ENCODE results near the gene ITPR1. TPM values are rescaled to one million over a fixed set of nuclear protein-coding genes. Genes with fewer than 3 reads are reported as not detected.

The ITPR1 gene
- total and polyA plus RNA-seq, 2 of the 4 experiments (the other 2 are of a cell fraction), result 1.8 to 5.7 TPM

DNA sequence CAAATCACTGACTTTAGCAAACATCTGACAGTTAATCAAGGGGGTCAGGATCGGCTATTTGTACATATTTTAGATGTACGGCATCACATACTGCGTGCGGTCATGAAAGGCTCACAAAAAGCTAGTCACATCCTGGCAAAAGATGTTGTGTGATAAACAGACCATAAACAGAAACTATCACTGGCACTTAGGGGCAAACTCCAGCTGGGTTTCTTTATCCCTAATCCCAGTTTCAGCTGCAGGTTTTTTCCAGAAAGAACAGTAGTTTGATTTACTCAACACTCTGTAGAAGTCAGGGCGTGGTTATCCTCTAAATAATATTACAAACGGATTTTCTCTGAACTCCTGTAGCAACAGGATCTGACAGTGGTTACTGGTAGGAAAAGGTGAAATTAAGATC is 373.7 kb downstream of the ITPR1 start:
- in situ Hi-C loops (cut with MboI; ENCODE audit: low sequenced_read_pairs), result no loop called here
- dilution Hi-C loops (cut with HindIII; ENCODE audit: low sequenced_read_pairs, unreplicated experiment), result no loop called here
- H3K9ac ChIP-seq (ENCODE audit: low read depth, low read length), result no peak overlapping the region
- no peak overlapping the region for H4K91ac ChIP-seq (ENCODE audit: insufficient read depth, low read depth, low read length)
- H3K9me3 ChIP-seq (ENCODE audit: control insufficient read depth, insufficient read depth, low read length), result peaks cover under 1% of the 10 kb centered on the region
- H3K14ac ChIP-seq (replicated peaks; ENCODE audit: low read depth, low read length), result no peak overlapping the region
- no peaks in the 10 kb centered on the region for H4K20me1 ChIP-seq (ENCODE audit: insufficient read depth, low read length)
- no peak overlapping the region for H4K8ac ChIP-seq (ENCODE audit: low read depth in 2 of 2, low read length in 2 of 2)
- peaks cover 6% of the 10 kb centered on the region for H3K4me1 ChIP-seq (ENCODE audit: control insufficient read depth, insufficient read depth, low read length)
- ChIA-PET CTCF (interaction anchor here (0.8 kb wide), 1 partner anchor 109 kb away, joined by 3 read pairs; no protein-coding TSS in a partner anchor), POLR2A (ENCODE audit: unreplicated experiment) (no interaction called here)
- H2AK5ac ChIP-seq (ENCODE audit: low read depth, low read length), result no peak overlapping the region
- DNase-seq (peak; percentile 30), ATAC-seq (ENCODE audit: low read depth) (no peak)
- no peak overlapping the region for H2BK15ac ChIP-seq (ENCODE audit: low read depth, low read length)
- no peaks in the 10 kb centered on the region for H3K27me3 ChIP-seq (ENCODE audit: control insufficient read depth, insufficient read depth, low read length)
- H2BK5ac ChIP-seq (ENCODE audit: low read depth, low read length, poor library complexity, severe bottlenecking), result no peak overlapping the region
- H3K79me1 ChIP-seq (ENCODE audit: low read depth in 1 of 2, low read length in 2 of 2), result no peaks in the 10 kb centered on the region
- no peak overlapping the region for H4K5ac ChIP-seq (ENCODE audit: low read depth, low read length)
- intact Hi-C loops (cut with micrococcal nuclease), result no loop called here
- no peak overlapping the region for H2AK9ac ChIP-seq (replicated peaks; ENCODE audit: low read depth, low read length, poor library complexity)
- H3K27ac ChIP-seq (ENCODE audit: insufficient read depth, low read length), result no peak overlapping the region
- H3K4me3 ChIP-seq (ENCODE audit: insufficient read depth, low read depth, low read length), result no peak overlapping the region
- H2AFZ ChIP-seq (replicated peaks; ENCODE audit: low read length, poor library complexity), result no peak overlapping the region
- H3K18ac ChIP-seq (ENCODE audit: low read depth, low read length), result no peak overlapping the region
- no peak overlapping the region for H3K4me2 ChIP-seq (ENCODE audit: low read depth, low read length)
- H2BK20ac ChIP-seq (ENCODE audit: low read depth, low read length), result no peak overlapping the region
- no CpG with 5 or more reads among the region's 6 CpGs for WGBS, 2 experiments (ENCODE audit: extremely low coverage in 2 of 2, insufficient read length in 1 of 2)
- no peak for TF ChIP-seq RFX5 (IDR thresholded peaks at IDR 0.05; ENCODE audit: low read depth, low read length)
- no peak for TF ChIP-seq POLR2A (IDR thresholded peaks at IDR 0.05; ENCODE audit: low read depth, low read length)
- no peak for TF ChIP-seq SMC3 (IDR thresholded peaks at IDR 0.05; ENCODE audit: low read depth, low read length)
- TF ChIP-seq CHD1 (IDR thresholded peaks at IDR 0.05; ENCODE audit: low read depth, low read length), result no peak
- no peak for TF ChIP-seq MAFK (IDR thresholded peaks at IDR 0.05; ENCODE audit: low read depth, low read length)
- TF ChIP-seq MXI1 (IDR thresholded peaks at IDR 0.05; ENCODE audit: borderline replicate concordance, low read depth, low read length), result no peak
- no peak for TF ChIP-seq RCOR1 (IDR thresholded peaks at IDR 0.05; ENCODE audit: insufficient replicate concordance, low read length)
- TF ChIP-seq NFE2L2 (IDR thresholded peaks at IDR 0.05; ENCODE audit: low read depth, low read length), result no peak
- no peak overlapping the region for H3K23ac ChIP-seq (ENCODE audit: low read depth, low read length)
- BruUV-seq (replicated peaks), result no TSS peak
- H3K56ac ChIP-seq (ENCODE audit: extremely low read depth, insufficient read depth, low read length), result no peak overlapping the region
- peaks cover 8% of the 10 kb centered on the region for H3K9me1 ChIP-seq (ENCODE audit: insufficient read depth, low read length)
- no peak overlapping the region for H3K4ac ChIP-seq (ENCODE audit: low read depth, low read length)
- H2BK120ac ChIP-seq (ENCODE audit: low read depth, low read length), result no peak overlapping the region
- H3K36me3 ChIP-seq (ENCODE audit: control insufficient read depth, insufficient read depth, low read length), result no peaks in the 10 kb centered on the region
